GM18502 (cell line): ENCODE results near the gene DHX16.
A peak's percentile ranks its signal among the peaks of the same experiment; 100 is the strongest.

ENCODE experiments used
- ATAC-seq: cut with Tn5 transposase; IDR thresholded peaks from one replicate; pipeline ENCODE4 v1.9.1; 2021; ENCODE audit warnings: mild to moderate bottlenecking; ENCODE audit not compliant: unreplicated experiment, poor library complexity

The DHX16 gene

GRCh38 chr6:30700340-30700739 lies 27.5 kb upstream of the DHX16 start:
- ATAC-seq = no peak

GRCh38 chr6:30696432-30696831 lies 23.6 kb upstream of the DHX16 start:
- no peak for ATAC-seq

- ATAC-seq = no peak
Observed at GRCh38 chr6:30691208-30691847, 18.5 kb upstream of the DHX16 start.

GRCh38 chr6:30690403-30691207 lies 17.8 kb upstream of the DHX16 start, which contains the start of gene NRM:
Gene NRM (minus strand): TSS chr6:30690984. CDS start chr6:30690974, 10 bp downstream.
- ATAC-seq = no peak

GRCh38 chr6:30689985-30690384 lies 17.2 kb upstream of the DHX16 start:
- no peak for ATAC-seq

GRCh38 chr6:30689022-30689865 lies 16.4 kb upstream of the DHX16 start:
- ATAC-seq = no peak

- ATAC-seq = no peak
Observed at GRCh38 chr6:30688569-30688968, 15.8 kb upstream of the DHX16 start.

GRCh38 chr6:30687659-30688431 lies 15.0 kb upstream of the DHX16 start:
- no peak for ATAC-seq

GRCh38 chr6:30686908-30687658 lies 14.3 kb upstream of the DHX16 start:
- peak; percentile 41 for ATAC-seq

- ATAC-seq = peak; percentile 17
Observed at GRCh38 chr6:30686009-30686907, 13.5 kb upstream of the DHX16 start, which contains the start of gene PPP1R18. Gene PPP1R18 (minus strand): TSS chr6:30686645. CDS start chr6:30686018, 627 bp downstream.

- no peak for ATAC-seq
Observed at GRCh38 chr6:30685157-30686008, 12.6 kb upstream of the DHX16 start.

- ATAC-seq = no peak
Observed at GRCh38 chr6:30684386-30685156, 11.8 kb upstream of the DHX16 start.

GRCh38 chr6:30683980-30684338 lies 11.2 kb upstream of the DHX16 start:
- ATAC-seq = no peak

GRCh38 chr6:30683183-30683979 lies 10.6 kb upstream of the DHX16 start:
- no peak for ATAC-seq

GRCh38 chr6:30682143-30683117 lies 9.6 kb upstream of the DHX16 start:
- ATAC-seq = peak; percentile 49
